ENCODE results near the gene PDE6G.
A peak's percentile ranks its signal among the peaks of the same experiment; 100 is the strongest.

The PDE6G gene

DNA sequence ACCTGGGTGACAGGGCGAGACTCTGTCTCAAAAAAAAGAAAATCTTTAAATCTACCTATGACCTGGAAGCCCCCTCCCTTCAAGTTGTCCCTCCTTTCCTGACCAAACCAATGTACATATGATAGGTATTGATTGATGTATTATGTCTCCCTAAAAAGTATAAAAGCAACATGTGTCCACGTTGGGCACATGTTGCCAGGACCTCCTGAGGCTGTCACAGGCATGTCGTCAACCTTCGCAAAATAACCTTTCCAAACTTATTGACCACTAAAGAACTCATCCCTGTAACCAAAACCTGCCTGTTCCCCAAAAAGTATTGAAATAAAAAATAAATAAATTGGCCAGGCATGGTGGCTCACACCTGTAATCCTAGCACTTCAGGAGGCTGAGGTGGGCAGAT lies 5.7 kb upstream of the PDE6G start:
- DNase-seq (ENCODE audit: low spot score): no peak

GRCh38 chr17:81660441-81660840 lies 4.1 kb upstream of the PDE6G start:
- DNase-seq (ENCODE audit: low spot score): no peak

DNA sequence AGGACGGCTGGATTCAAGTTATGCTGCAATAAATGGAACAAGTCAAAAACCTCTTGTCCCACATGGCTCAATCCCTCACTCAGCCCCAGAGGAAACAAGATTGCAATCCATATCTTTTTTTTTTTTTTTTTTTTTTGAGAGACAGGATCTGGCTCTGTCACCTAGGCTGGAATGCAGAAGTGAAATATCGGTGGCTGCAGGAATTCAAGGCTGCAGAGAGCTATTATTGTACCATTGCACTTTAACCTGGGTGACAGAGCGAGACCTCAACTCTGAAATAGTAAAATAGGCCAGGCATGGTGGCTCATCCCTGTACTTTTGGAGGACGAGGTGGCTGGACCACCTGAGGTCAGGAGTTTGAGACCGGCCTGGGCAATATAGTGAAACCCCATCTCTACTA lies 2.7 kb upstream of the PDE6G start:
- no peak for DNase-seq (ENCODE audit: low spot score)

DNA sequence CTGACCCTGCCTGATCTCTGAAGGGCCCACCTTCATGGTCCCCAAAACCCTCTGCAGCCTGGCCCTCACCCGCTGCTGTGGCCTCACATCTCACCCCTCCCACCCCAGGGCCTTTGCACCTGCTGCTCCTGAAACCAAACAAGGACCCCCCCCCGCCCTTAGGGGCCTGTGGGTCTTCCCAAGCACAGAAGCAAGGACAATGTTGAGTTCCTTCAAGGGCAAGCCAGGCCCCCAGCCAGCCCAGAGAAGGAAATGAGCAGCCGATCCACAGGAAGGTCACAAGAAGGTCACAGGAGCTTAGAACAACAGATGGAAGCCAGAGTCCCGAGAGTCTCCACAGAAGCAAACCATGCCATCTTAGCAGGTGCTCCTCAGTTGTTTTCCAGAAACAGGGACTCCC lies 493 bp upstream of the PDE6G start:
- no peak for DNase-seq (ENCODE audit: low spot score)

DNA sequence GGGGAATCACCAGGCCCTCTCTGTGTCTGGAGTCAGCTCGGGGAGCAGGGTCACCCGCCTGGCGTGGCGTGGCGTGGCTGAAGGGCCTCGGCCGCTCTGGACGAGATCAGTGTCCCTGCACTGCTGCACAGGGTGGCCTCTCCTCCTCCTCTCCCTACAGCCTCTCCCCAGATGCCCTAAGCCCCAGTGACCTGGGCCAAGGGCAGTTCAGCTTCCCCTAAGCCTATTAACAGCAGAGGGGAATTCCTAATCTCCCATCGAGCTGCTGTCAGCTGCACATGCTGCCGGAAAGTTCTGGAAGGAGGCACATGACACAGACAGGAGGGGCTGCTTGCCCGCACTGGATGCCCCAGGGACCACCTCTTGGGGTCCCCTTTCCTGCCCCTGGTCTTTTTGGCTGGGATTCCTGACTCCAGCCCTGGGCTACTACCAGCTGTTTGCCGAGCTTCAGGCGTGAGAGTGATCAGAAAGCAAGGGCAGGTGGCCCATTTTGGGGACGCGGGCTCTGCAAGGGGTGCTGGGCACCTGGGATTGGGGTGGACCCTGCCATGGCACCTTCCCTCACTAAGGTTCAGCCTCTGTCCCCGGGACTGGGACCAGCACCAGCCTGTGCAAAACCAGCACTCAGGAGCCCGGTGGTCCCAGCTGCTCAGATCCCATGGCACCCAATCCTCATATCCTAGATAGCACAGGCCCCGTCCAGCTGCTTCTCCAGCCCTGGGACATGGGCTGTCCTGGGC lies 794 bp downstream of the PDE6G start:
- DNase-seq (ENCODE audit: low spot score): no peak

DNA sequence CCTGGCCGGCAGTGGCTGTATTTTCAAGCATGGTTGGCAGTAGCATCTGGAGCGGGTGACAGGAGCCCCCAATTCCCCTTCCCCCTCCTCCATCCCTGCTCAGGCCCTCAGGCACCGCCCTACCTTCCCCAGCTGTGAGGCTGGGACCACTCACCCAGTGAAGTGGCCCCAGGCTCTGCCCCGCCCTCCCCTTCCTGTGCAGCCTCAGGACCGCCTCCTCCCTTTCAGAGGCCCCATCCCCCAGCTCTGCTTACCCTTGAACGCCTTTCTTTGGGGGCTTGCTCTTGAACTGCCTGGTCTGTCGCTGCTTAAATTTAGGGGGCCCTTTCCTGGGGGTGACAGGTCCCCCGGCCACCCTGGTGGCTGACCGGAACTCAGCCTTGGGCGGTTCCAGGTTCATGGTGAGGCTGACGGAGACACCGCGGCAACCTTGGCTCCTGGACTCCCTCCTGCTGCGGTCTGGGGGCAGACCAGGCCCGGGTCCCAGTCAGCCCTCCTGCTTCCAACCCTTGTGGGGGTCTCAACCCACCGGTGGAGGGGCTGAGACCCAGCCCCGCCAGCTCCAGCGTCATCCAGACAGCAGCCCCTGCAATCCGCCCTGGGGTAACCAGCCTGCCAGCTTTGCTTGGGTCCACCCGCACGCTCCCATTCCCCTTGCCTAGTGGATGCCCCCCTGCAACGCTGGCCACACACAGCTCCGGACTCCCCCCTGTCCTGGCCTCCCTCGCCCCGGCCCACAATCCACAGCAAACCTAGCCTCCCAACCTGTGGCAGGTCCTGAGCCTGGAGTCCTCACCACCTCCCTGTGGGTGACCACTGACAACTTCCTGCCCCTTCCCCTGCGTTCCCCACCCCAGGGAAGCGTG lies 3.2 kb downstream of the PDE6G start:
- no peak for DNase-seq (ENCODE audit: low spot score)

- no peak for DNase-seq (ENCODE audit: low spot score)
Measured at GRCh38 chr17:81651692-81652091, 4.7 kb downstream of the PDE6G start.

DNA sequence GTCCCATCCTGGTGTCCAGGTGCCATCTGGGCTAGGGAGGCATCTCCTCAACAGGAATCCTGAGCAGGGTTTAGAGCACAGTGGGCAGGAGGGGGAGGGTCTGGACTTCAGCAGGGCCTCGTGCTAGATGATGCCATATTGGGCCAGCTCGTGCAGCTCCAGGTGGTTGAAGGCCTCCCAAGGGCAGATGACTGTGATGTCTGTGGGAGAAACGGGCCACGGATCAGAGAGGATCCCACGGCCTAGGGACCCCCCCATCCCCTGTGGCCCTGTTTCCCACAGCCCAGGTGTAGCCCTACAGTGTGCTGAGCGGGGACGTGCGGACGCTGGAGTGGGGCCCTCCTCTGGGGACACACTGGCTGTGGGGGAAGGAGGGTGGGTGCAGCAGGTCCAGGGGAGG lies 5.4 kb downstream of the PDE6G start:
- no peak for DNase-seq (ENCODE audit: low spot score)

- DNase-seq (ENCODE audit: low spot score): no peak
Measured at GRCh38 chr17:81648707-81649085, 7.6 kb downstream of the PDE6G start.

- DNase-seq (ENCODE audit: low spot score): no peak
Measured at GRCh38 chr17:81648013-81648706, 8.2 kb downstream of the PDE6G start.

- DNase-seq (ENCODE audit: low spot score): no peak
Measured at GRCh38 chr17:81647640-81648012, 8.7 kb downstream of the PDE6G start.

DNA sequence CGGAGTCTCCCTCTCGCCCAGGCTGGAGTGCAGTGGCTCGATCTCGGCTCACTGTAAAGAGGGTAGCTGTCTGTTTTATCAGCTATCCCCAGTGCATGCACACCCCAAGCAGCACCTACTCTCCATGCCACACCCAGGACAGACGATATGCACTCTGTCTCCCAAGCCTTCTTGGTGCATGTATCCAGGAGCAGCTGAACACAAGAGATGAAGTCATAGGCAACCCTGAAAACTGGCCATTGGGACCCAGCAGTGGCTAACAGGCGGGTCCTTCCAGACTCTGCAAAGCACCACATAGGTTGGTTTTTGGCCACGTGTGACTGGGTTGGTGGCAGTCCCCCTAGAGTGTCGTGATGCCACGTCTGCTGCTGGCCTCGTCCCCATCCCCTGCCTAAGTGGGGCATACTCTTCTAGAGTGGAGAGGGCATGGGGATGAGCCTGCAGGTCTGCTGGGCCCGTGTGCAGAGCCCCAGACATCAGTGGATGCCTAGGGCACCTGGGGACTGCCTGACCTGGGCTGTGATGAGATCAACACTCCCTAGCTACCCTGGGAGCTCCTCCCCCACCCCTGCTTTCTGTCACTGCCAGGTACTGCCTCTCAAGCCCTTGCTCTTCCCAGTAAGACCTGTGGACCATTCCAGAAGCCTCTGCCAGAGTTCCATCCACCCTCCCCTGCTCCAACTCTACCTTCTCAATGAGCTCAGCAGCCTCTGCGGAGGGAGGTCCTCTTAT lies 9.3 kb downstream of the PDE6G start:
- no peak for DNase-seq (ENCODE audit: low spot score)

GRCh38 chr17:81644976-81645952 lies 11.1 kb downstream of the PDE6G start:
- DNase-seq (ENCODE audit: low spot score): no peak

GRCh38 chr17:81644496-81644895 lies 11.8 kb downstream of the PDE6G start:
- no peak for DNase-seq (ENCODE audit: low spot score)

DNA sequence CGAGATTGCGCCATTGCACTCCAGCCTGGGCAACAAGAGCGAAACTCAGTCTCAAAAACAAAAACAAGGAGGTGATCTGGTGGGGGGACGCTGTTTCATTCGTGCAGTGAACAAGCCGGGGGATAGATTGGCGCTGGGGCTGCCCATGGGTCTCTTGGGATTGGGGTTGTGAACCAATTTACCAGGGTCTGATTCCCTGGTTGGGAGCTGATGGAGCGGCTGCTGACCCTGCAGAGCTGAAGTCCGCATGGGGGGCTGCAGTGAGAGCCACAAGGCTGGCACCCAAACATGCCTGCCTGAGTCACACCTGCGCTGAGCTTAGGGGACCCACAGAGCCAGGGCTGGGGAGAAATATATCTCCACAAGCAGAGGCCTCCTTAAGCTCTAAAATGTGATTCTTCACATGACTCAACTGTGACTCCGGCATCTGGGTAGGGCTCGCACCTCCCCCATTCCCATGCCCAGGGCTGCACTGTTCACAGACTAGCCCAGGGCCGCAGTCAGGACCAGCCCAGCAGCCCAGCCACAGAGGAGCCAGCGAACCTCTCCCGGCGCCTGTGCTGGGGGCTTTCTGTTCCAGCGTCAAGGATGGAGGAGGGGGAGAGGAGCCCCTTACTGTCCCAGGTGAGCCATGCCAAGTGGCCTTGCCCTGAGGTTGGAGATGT lies 14.4 kb downstream of the PDE6G start:
- DNase-seq (ENCODE audit: low spot score): no peak

- DNase-seq (ENCODE audit: low spot score): no peak
Measured at GRCh38 chr17:81640011-81640410, 16.3 kb downstream of the PDE6G start.

DNA sequence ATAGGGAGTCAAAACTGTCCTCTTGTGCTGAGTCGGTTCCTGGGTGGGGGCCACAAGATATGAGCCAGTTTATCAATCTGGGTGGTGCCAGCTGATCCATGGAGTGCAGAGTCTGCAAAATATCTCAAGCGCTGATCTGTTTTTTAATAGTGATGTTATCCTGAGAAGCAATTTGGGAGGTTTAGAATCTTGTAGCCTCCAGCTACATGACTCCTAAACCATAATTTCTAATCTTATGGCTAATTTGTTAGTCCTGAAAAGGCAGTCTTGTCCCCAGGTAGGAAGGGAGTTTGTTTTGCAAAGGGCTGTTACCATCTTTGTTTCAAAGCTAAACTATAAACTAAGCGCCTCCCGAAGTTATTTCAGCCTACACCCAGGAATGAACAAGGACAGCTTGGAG lies 17.7 kb downstream of the PDE6G start:
- no peak for DNase-seq (ENCODE audit: low spot score)

DNA sequence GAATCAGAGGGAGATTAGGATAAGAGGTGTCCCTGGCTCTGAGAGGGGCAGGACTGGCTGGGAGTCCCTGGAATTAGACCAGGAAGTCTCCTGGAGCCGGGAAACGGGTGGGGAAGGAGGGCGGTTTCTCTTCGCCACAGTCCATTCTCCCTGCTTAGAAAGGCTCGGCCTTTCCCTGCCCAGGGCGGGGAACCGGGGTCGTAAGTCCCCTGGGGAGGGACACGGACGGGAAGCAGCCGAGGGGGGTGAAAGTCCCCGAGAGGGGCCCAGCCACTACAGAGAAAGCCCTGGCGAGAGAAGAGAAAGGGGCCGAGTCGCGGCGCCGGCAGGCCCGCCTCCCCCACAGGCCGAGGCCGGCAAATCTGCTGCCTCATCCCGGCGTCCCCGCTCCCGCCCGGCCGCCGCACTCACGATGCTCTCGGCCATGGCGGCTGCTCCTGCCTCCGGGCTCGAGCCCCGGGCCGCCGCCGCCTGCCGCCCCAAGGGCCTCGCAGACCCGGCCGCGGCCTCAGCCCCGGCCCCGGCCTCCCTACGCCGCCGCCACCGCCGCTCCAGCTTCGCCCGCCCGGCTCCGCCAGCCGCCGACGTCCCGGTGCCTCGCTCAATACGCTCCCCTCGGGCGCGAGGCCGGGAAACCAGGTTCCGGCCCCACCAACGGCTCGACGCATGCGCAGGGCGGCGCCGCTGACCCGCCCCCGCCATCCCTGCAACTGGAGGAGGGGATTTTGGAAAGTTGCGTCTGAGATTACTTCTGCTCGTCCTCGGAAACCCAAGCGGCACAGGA lies 19.6 kb downstream of the PDE6G start, which contains the start of the genes NPLOC4 and TSPAN10:
Gene NPLOC4, minus strand, starts transcription at position 608 of the 784 bp plus-strand sequence. Its CDS starts 182 bp downstream, at position 426.
Gene TSPAN10, plus strand, starts transcription at position 692 of the 784 bp plus-strand sequence. CDS start 5,217 bp downstream, outside the sequence.
- DNase-seq (ENCODE audit: low spot score): peak; percentile 64

DNA sequence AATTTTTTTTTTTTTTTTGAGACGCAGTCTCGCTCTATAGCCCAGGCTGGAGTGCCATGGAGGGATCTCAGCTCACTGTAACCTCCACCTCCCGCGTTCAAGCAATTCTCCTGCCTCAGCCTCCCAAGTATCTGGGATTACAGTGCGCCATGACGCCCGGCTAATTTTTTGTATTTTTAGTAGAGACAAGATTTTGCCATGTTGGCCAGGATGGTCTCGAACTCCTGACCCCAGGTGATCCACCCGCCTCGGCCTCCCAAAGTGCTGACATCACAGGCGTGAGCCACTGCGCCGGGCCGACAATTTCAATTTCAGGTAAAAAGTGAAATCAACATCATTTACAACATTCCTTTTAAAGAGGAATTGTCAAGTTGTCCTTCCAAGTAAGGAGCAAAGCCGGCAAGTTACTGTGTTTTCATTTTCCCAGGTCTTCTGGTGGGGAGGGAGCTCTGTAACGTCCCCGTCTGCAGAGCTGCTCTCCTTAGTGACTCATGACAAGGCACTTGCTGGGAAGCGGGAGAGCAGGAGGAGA lies 20.3 kb downstream of the PDE6G start:
- DNase-seq (ENCODE audit: low spot score): peak; percentile 25
